ENCODE data around the gene CLIC5.
A peak's percentile ranks its signal among the peaks of the same experiment; 100 is the strongest.
"Not testable (repeated sequence)": the region's sequence is repeated elsewhere in the genome, so short reads cannot be mapped to it uniquely, and the experiment has no call there.

CLIC5 gene

DNA sequence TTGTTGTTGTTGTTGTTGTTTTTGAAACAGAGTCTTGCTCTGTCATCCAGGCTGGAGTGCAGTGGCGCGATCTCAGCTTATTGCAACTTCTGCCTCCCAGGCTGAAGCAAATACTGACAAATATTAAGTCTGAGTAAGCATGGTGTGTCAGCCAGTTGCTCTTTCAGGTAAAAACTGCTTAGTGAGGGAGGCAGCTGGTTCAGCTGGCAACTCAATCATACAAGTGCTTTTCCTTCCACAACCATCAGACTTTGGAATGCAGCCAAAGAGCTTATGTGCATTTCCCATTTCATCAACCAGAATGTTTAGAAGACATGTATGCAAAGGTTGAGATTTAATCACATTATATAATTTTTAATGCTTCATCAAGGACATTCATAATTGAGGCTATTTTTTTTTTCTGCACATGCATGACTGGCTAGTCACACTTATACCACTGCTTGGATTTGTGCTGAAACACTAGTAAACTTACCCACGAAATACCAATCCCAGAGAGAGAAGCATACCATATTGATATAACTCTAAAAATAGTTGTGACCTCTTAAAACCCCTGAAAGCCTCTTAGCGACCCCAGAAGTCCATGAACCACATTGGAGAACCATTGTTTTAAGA, 56.0 kb downstream of the CLIC5 start:
- no peak for DNase-seq

DNA sequence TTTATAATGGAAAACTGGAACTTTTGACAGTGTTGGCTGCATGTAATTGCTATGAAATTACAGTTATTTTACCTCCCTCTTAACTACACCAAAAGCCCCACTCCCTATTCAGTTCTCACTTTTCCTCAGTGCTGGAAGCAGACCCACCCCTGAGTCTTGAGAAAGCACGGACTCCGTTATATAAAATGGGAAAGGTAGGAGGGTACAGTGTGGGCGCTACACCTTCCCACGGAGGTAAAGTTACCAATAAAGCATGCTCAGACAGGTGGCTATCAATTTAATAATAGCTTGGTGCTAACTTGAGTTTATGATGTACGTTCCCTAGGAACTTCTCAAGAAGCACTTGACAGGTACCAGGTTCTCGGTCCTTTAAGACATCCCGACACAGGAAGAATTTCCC, 59.0 kb downstream of the CLIC5 start:
- DNase-seq = no peak

DNA sequence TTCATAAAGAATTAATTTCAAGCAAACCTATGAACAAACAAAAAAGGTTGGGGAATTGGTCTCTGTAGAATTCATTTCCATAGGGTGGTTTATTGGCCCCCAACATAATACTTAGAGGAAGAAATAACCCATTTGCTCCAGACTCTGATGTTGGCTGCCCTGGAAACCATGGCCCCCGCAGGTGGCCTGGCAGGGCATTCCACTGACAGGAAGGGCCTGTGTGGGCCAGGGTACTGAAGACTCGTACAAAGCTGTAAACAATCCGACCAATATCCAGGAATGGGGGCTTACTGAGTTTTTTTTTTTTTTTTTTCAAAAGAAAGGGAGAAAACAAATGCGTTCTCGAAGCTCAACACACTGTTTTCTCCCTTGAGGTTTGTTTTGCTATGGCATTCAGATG, 59.5 kb downstream of the CLIC5 start:
- DNase-seq = no peak

DNA sequence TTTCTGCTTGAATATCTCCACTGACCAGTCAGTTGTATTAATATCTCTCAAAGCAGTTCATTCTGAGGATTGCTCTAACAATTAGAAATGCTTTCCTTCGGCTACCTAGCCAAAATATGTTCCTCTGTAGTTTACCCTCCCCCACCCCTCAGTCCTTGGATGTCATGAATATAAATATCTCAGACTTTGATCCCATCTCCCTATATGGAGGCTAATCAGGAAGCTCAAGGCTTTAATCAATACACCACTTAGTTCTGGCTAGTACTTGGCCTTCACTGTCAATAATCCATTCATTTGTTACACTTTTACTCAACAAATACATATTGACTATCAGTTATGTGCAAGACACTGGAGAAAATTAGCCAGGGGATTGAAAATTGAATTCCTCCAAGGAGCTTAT, 60.1 kb downstream of the CLIC5 start:
- no peak for DNase-seq

DNA sequence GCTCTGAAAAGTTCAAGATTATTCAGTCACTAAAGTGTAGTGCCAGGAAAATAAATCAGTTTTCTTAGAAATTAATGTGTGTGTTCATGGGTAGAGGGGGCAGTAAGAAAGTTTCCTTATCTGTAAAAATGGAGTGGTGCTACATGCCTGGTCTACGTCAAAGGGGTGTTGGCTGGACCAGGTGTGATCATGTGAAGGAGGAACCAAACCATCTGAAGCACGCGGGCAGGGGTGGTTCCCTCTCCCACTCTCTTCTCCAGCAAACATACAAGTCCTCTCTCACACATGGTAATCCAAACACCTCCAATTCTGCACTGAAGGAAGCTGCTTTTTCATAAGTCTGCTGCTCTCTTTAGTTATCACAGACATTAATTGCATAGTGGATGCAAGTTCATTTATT, 63.1 kb downstream of the CLIC5 start:
- DNase-seq = no peak

DNA sequence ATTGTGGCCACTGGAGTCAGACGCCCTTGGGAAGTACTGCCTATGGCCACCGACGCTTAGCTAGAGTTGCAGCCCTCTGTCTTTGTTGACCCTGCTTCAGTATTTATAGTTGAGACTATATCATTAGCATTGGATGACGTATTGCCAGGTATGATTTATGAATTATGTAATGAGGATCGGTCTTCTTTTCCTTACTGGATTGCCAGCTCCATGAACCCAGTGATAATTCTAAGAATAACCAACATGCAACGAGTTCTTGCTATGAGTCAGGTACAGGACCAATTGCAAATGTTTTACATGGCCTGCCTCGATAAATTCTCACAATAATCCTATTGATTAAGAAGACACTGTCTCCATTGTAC, 63.5 kb downstream of the CLIC5 start:
- no peak for DNase-seq

DNA sequence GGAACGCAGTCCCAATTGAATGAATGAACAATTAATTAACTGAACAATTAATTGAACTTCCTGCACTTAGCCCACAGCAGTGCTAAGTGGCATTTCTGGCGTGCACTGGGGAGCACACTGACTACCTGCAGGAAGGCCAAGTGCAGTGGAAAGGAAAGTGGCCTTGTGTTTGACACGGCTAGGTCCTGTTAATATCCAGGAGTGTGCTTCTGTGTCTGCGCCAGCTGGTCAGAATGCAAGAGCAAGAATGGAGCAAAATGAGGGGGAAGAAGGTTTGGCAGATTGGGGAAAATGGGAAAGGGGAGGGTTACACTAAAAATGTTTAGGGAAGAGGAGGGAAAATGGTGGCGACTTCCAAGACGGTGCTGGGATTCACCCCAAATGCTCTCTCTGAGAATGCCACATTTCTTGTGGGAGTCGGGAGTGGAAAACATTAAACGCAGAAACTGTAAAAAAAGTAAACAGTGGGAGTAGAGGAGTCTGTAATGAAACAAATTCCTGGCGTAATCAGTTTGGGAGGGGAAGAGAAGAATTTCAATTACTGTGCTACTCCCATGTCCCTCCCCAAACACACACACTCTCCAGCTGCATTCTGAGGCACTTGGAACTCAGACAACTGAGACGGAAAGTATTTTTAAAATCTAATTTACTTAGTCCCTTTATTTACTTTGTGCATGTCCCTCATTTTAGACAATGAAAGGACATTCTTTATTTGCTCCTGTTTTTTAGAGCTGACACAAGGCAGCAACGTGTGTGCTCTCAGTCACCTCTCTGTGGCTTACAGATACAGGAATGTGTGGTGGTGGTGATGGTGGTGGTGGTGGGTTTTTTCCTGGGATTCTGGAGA, 64.1 kb downstream of the CLIC5 start:
- DNase-seq = no peak

DNA sequence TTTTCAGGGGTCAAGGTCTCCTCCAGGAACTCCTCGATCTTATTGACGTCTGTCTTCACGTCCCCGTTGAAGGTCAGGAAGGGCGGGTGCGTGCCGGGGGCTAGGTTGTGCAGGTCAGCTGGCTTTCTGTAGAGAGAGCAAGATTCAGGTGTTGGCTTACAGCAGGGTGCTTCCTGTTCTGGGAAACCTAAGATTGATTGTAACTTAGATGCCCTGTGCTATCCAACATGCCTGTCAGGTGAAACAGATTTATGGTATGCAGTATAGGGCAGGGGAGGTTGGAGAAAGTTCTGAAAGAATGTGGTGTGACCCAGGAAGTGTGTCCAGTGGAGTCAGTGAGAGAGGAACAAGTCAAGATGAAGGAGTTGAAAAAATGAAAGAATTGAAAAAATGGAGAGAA, 66.4 kb downstream of the CLIC5 start:
- DNase-seq = no peak

DNA sequence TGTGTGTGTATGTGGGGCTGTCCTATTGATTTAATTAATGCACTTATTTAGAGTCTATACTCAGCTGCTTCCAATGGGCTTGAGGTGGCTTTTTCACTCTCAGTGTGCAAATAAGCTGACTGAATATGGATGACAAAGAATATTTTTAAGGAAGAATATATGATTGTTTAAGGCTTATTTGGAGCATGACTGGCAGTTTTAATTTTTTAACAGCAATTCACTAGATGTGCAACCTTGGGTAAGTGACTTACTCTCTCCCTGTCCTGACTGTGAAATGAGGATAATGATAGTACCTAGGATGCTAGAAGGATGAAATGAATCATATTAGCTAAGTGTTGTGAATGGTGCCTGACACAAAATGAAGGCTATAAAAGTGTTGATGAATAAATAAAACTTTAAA, 67.9 kb downstream of the CLIC5 start:
- DNase-seq = no peak

DNA sequence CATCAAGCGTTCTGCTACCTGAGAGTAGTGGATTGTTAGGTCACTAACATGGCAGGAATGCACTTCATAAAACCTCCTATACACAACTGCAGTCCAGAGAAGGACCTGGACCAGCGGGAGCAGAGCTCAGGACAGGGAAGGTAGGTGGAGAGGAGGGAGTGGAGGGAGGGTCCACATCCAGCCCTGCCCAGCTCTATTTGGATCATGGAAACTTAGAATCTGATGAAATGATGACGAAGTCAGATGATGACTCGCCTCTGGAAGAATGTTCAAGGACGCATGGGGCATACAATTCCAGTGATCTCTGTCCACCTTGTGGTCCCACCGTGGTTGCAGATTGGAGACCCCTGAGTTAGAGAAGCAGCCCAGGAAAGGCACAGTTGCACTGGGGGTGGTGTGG, 68.8 kb downstream of the CLIC5 start:
- no peak for DNase-seq

DNA sequence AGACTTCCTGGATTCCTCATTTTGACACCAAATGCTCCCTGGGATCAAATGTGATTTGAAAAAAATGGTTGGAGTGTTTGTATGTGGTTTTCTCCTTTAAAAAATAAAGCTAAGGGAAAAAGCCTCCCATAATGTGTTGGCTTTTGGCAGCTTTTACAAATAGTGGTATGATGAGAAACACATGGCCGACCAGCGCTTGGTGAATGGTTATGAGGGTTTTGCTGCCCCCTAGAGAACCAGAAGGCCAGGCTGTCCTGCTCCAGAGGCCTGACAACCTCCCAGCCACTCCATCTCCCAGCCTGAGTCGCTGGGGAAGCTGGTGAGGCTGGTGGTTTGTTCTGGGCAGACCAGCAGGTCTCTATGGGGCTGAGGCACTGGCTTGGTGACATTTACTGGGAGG, 69.3 kb downstream of the CLIC5 start:
- no peak for DNase-seq

DNA sequence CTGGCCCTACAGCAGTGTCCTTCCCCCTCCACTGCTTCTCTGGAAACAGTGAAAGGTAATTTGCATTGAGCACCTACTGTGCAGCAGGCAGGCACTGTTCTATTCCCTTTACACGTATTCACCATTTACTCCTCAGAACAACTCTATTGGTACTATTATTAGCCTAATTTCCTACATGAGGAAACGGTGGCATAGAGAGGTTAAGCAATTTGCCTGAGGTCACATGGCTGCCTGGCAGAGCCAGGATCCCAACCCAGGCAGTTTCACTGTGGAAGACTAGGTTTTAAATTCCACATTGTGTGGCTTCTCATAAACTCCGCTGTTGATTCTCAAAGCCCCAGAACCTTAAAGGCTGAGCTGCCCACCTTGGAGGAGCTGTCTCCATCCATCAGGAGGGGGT, 72.7 kb downstream of the CLIC5 start:
- DNase-seq = no peak

DNA sequence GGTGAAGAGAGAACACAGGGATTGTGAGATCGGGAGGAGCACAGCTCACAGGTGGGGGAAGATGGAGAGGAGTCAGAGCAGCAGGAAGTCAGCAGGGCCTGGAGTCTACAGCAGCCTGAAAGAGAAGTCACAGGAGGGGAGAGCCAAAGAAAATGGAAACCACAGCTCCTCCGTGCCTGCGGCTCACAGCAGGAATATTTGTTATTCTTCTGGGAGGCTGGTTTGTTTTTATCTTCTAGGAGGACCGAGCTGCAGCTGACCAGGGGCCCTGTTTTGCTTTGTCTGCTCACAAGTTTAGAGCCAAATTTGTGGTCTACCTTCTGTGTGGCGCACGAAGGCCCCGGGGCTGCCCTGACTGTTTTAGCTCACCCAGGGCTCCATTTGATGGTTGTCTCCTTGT, 81.8 kb downstream of the CLIC5 start:
- DNase-seq = no peak

DNA sequence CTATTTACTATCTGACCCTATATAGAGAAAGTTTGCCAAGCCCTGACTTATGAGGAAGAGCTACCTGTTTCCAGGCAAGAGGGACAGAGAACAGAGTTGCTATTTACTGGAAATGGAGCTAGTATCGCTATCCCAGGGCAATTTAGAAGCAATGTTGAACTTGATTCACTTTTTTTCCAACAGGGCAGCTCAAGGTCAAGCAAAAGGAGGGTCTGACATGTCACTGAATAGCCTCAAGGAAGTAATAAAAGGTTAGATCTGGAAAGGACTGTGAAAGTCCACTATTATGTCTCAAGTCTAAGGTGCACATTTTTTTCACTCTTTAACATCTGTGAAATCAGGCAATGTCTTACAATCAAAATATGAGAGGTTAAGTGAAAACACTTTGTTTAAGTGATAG, 84.4 kb downstream of the CLIC5 start:
- no peak for DNase-seq

DNA sequence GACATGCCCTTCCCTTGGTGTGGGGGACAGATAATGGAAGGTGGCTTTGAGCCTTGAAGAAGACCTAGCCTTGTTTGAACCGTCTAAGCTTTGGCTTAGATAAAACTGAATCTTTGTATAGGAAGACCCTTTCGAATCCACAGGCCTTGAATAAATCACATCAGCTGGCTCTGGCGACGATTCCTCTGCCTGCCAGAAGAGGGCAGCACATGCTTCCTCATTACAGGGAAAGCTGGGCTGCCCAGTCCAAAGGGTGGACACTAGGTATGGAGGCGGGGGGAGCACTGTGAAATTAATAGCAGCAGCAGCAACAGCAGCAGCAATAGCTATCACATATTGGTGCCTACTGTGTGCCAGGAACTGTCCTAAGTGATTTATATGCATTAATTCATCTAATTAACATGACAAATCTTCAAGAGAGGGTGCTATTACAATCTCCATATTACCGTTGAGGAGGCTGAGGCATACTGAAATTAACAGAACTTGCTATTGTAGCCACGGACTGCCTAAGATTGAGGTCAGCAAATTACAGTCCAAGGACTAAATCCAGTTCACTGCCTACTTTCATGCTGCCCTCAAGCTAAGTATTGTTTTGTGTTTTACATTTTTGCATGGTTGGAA, 85.1 kb downstream of the CLIC5 start:
- peak; percentile 58 for DNase-seq

DNA sequence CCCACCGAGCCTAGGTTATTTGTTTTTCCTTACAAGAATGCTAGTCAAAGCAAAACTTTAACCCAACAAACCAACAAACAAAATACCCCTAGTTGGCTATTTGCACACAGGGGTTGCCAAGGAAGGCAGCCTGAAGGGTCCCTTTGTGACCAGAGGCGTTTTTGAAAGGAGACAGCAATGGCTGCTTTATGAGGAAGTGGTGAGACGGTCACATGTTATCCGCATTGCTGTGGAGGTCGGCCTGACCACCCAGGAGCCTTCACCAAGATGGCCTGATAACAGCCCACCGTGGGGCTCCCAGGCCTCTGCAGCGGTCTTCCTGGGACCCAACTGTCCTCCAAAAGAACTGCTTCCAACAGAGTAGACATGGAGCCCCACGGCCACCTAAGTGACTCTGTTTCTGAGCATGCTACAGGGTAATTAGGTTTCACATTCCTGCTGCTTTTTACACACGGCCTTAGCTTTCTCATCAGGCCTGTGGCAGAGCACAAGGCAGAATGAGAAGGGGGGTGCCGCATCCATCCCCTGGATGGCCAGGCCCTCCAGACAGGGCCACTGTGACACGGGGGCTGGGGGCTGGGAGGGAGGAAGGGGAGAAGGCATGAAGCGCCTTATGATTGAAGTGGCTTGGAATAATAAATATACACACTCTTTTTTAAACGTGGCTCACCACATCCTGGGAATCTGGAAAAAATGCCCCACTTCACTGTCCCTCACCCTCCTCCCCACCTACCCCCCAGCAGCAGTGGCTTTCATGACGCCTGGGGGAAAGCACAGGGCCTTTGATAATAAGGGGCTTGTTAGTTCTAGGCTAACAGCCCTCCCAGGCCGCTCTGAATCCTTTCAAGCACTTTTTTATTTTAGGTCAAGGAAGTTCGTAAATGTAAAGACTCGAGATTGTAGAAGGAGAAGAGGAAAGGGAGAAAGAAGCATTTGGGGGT, 86.0 kb downstream of the CLIC5 start:
- no peak for DNase-seq

DNA sequence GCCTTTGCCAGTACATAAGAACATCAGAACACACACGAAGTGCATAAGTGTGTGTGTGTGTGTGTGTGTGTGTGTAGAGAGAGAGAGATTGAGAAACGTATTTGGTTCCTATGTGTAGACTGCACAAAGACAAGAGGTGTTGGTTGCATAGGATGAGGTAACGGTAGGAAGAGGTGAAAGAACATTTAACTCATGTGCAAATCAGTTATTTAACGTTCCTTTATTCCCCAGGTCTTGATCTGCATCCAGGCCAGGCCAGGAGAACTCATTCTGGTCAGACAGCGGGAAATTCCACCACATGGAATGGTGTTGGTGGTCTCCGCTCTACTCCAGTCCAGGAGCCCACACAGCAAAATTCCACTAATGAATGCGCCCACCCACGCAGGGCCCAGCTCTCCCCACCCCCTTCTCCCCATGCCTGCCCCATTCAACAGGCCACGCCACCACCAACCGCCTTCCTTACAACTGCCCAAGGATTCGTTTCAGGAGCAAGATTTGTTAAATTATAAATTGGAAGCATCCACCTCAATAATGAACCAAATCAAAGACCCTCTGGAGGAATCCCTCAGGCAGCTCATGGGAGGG, 86.8 kb downstream of the CLIC5 start:
- DNase-seq = no peak

DNA sequence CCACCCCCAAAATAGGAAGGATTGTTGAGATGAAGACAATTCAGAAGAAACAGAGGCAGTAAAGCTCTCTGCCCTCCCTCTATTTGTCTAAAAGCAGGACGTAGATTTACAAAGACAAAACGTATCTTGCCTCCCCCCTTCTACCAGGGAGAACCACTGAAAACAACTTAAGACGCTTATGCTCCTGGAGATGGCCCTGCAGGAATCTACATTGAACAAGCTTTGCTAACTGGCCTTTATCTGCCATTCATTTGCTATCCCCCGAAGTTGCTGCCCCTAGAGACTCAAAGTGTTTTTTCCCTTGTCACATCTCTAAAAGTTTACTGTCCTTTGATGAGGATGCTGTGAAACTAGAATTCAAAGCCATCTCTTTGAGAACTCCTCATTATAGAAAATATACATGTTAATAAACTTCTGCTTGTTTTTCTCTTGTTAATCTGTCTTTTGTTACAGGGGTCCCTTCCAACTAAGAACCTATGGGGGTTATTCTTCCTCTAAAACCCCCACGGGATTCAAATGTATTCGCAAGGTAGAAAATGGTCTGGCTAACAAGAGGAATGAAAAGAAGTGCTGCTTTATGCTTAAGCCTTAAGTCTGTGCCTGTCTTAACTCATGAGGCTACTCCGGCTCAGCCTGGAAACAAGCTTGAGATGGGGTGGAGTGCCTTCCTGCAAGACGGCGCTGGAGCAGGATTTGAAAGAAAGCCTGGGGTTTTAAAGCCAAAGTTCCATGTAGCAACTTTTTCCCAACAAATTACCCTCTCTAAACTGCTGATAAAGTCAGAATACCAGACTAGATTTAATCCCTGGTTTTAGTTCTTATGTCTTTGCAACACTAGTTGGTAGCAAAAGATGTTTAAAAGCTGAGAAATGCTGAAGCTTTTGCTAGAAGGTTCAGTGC, 88.0 kb downstream of the CLIC5 start:
- no peak for DNase-seq

DNA sequence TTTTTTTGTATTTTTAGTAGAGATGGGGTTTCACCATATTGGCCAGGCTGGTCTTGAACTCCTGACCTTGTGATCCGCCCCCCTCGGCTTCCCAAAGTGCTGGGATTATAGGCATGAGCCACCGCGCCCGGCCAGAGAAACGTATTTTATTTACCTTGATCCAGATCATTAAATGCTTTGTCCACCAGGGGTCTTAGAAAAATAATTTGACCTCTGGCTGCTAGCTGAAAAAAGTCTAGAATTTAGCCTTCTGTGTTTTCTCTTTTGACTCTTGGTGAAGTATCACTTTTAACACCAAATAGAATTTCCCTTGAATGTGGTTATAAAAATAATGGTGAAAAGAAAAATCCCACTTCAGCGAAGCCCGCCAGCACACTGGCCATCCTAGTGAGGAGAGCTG, 89.2 kb downstream of the CLIC5 start:
- DNase-seq = not testable (repeated sequence)

DNA sequence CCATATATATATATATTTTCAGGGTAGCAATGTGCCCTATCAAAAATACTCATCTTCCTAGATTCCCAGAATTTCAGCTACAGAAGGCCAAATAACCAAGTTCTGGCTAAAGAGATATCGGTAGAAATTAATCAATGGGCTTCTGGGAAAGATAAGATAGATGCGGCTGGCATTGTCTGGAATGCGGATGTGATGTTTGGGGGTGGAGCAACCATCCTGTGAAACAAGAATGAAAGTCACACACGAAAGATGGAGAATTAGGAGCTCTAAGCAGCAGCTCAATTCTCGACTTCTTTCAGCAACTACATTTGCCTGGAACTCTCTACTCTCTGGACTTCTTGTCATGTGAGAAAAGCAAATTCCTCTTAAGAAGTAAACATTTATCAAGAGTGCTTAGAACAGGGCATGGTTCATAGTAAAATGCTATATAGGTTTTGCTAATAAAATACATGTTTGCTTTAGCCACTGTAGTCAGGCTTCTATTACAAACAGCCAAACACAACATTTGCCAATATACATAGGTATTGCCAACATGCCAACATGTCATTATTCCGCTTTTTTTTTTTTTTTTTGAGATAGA, 90.8 kb downstream of the CLIC5 start:
- no peak for DNase-seq

DNA sequence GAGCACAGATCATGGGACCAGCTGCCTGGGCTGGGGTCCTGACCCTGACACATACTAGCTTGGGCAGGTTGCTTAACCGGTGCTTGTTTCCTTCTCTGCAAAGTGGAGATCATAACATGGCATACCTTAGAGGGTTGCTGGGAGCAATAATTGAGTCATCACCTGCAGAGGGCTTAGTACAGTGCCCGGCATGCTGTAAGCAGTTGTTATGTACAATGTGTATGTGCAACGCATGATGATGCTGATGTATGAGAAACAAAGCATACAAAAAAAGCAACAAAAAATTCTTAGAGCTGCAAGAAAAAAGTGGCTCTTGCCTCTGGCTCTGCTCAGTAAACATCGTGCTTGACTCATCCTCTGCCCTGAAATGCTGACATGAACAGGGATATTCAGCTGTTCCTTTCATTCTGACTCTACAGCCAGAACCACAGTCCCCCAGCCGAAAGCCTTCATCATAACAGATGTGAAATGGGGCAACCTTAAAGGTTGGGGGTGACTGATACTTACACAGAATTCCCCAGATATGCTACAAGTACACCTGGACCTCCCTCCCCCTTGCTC, 91.7 kb downstream of the CLIC5 start:
- DNase-seq = no peak

Measured in activated T-cell treated with anti-CD3 and anti-CD28 coated beads, Interleukin-2, amount 50 U/mL, for 1 hour (primary cell).